ENCODE data around the gene ATIC. TPM values are rescaled to one million over a fixed set of nuclear protein-coding genes. Genes with fewer than 3 reads are reported as not detected.

The ATIC gene
- total and polyA plus RNA-seq, 2 donors from 2014 or later = 75.9 to 101 TPM

DNA sequence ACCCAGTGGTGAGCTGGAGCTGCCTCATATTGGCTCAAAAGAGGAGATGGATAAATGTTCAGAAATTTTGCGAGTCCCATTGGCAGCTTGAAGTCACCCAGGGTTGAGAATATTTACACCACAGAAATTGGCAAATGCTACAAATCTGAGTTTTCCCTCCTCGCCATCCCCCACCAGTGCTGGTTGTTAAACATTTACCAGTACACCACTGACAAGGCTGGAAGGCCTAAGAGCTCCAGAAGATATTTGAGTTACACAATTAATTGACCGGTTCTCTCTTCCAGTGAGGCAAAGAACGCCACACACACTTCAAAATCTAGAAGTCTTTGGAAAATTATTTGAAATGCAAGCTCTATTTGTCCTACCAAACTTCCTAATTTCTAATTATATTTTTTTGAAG is 47.5 kb upstream of the ATIC start:
- DNase-seq (no peak), FAIRE-seq (no peak)
- TF ChIP-seq CTCF (IDR thresholded peaks at IDR 0.05; ENCODE audit: borderline replicate concordance, extremely low read depth, insufficient read depth) = no peak
- Histone ChIP-seq H3K4me1 (ENCODE audit: control insufficient read depth in 2 of 3, insufficient read depth in 2 of 3, low read depth in 1 of 3, low read length in 3 of 3) (no peaks in the 10 kb centered on the region), H3K4me3 (ENCODE audit: low read length in 3 of 3) (no peak overlapping the region), H3K9ac (ENCODE audit: low read length in 3 of 3) (no peak overlapping the region), H3K27me3 (ENCODE audit: control insufficient read depth, insufficient read depth, low read length) (no peaks in the 10 kb centered on the region), H3K27ac (ENCODE audit: low read depth in 2 of 2, low read length in 2 of 2) (no peak overlapping the region), H3K9me3 (ENCODE audit: control insufficient read depth in 2 of 3, insufficient read depth in 1 of 3, low read length in 3 of 3) (no peaks in the 10 kb centered on the region), H3K36me3 (ENCODE audit: control insufficient read depth in 2 of 3, insufficient read depth in 3 of 3, low read length in 3 of 3) (no peaks in the 10 kb centered on the region)
- intact Hi-C loops (cut with DNase I) = no loop called here

GRCh38 chr2:215269397-215270117 is 42.3 kb upstream of the ATIC start:
- peak; percentile 74 for TF ChIP-seq CTCF (IDR thresholded peaks at IDR 0.05; ENCODE audit: borderline replicate concordance, extremely low read depth, insufficient read depth)
- Histone ChIP-seq H3K27me3 (ENCODE audit: control insufficient read depth, insufficient read depth, low read length) (no peaks in the 10 kb centered on the region), H3K27ac (ENCODE audit: low read depth in 2 of 2, low read length in 2 of 2) (no peak overlapping the region), H3K4me3 (ENCODE audit: low read length in 3 of 3) (peak overlapping the region in 1 of 3 donors; percentile 18), H3K36me3 (ENCODE audit: control insufficient read depth in 2 of 3, insufficient read depth in 3 of 3, low read length in 3 of 3) (no peaks in the 10 kb centered on the region), H3K4me1 (ENCODE audit: control insufficient read depth in 2 of 3, insufficient read depth in 2 of 3, low read depth in 1 of 3, low read length in 3 of 3) (no peaks in the 10 kb centered on the region), H3K9me3 (ENCODE audit: control insufficient read depth in 2 of 3, insufficient read depth in 1 of 3, low read length in 3 of 3) (no peaks in the 10 kb centered on the region), H3K9ac (ENCODE audit: low read length in 3 of 3) (no peak overlapping the region)
- DNase-seq (peak in 4 of 5 donors; percentile 64 to 95 (median 82)), FAIRE-seq (peak; percentile 68)
- intact Hi-C loops (cut with DNase I) = no loop called here

DNA sequence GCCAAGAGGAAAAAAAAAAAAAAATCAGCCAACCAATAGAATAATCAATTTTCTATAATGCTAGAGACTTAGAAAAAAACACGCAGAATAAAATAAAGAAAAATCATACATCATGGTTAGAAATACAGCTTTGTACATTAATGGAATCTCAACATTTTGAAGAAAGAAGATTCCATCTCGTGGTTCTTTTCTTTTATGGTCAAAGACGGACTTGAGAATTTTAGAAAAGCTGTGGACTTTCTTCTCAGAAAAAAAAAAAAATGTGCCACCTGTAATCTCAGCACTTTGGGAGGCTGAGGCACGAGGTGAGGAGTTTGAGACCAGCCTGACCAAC is 41.8 kb upstream of the ATIC start:
- FAIRE-seq = no peak
- TF ChIP-seq CTCF (IDR thresholded peaks at IDR 0.05; ENCODE audit: borderline replicate concordance, extremely low read depth, insufficient read depth) = no peak
- no peak overlapping the region for H3K4me3 ChIP-seq (ENCODE audit: low read length in 3 of 3)

GRCh38 chr2:215271446-215271845 is 40.4 kb upstream of the ATIC start:
- peak in 2 of 5 donors; percentile 31 to 54 for DNase-seq
- Histone ChIP-seq H3K27me3 (ENCODE audit: control insufficient read depth, insufficient read depth, low read length) (no peaks in the 10 kb centered on the region), H3K27ac (ENCODE audit: low read depth in 2 of 2, low read length in 2 of 2) (no peak overlapping the region), H3K4me1 (ENCODE audit: control insufficient read depth in 2 of 3, insufficient read depth in 2 of 3, low read depth in 1 of 3, low read length in 3 of 3) (no peaks in the 10 kb centered on the region), H3K9me3 (ENCODE audit: control insufficient read depth in 2 of 3, insufficient read depth in 1 of 3, low read length in 3 of 3) (no peaks in the 10 kb centered on the region), H3K9ac (ENCODE audit: low read length in 3 of 3) (no peak overlapping the region), H3K36me3 (ENCODE audit: control insufficient read depth in 2 of 3, insufficient read depth in 3 of 3, low read length in 3 of 3) (no peaks in the 10 kb centered on the region), H3K4me3 (ENCODE audit: low read length in 3 of 3) (no peak overlapping the region)
- intact Hi-C loops (cut with DNase I) = no loop called here
- TF ChIP-seq CTCF (IDR thresholded peaks at IDR 0.05; ENCODE audit: borderline replicate concordance, extremely low read depth, insufficient read depth) = no peak
- FAIRE-seq = no peak

More for the DNA sequence above, 41.8 kb upstream of the ATIC start:
- DNase-seq = no peak
- Histone ChIP-seq H3K4me1 (ENCODE audit: control insufficient read depth in 2 of 3, insufficient read depth in 2 of 3, low read depth in 1 of 3, low read length in 3 of 3) (no peaks in the 10 kb centered on the region), H3K9me3 (ENCODE audit: control insufficient read depth in 2 of 3, insufficient read depth in 1 of 3, low read length in 3 of 3) (no peaks in the 10 kb centered on the region), H3K27me3 (ENCODE audit: control insufficient read depth, insufficient read depth, low read length) (no peaks in the 10 kb centered on the region), H3K36me3 (ENCODE audit: control insufficient read depth in 2 of 3, insufficient read depth in 3 of 3, low read length in 3 of 3) (no peaks in the 10 kb centered on the region), H3K9ac (ENCODE audit: low read length in 3 of 3) (no peak overlapping the region), H3K27ac (ENCODE audit: low read depth in 2 of 2, low read length in 2 of 2) (no peak overlapping the region)
- intact Hi-C loops (cut with DNase I) = no loop called here

Measured in kidney (tissue), 14 donors.